Mesothelial cell of epicardium (in vitro differentiated cells): ENCODE results near the gene ENPP6. TPM values are rescaled to one million over a fixed set of nuclear protein-coding genes. Genes with fewer than 3 reads are reported as not detected.
"Not testable (repeated sequence)": the region's sequence is repeated elsewhere in the genome, so short reads cannot be mapped to it uniquely, and the experiment has no call there.

Experiments used
- DNase-seq, 2 experiments: peaks; one replicate each; pipeline ENCODE4 v3.0.0; 2021; ENCODE audit warnings: low spot score in 2 of 2; ENCODE audit not compliant: unreplicated experiment in 2 of 2
- H3K27ac Mint-ChIP-seq: 2 replicates; pipeline ENCODE4 v1.8.0; 2021; ENCODE audit warnings: mixed read lengths
- H3K27me3 Mint-ChIP-seq: 2 replicates; pipeline ENCODE4 v1.8.0; 2021; ENCODE audit warnings: low read depth, mixed read lengths
- H3K36me3 Mint-ChIP-seq: 2 replicates; pipeline ENCODE4 v1.8.0; 2021; ENCODE audit warnings: mixed read lengths
- H3K4me1 Mint-ChIP-seq: 2 replicates; pipeline ENCODE4 v1.8.0; 2021; ENCODE audit warnings: mixed read lengths
- H3K4me3 Mint-ChIP-seq: 2 replicates; pipeline ENCODE4 v1.8.0; 2021; ENCODE audit warnings: mild to moderate bottlenecking, moderate library complexity, mixed read lengths
- H3K9me3 Mint-ChIP-seq: 2 replicates; pipeline ENCODE4 v1.8.0; 2021; ENCODE audit warnings: mixed read lengths
- total RNA-seq: library from RNA; stranded (reverse); gene quantifications from 3 replicates; pipeline ENCODE4 v1.2.1, GENCODE V29; 2021
- TF ChIP-seq, protein P1 (sequence below): fragments of 200-600 bp; sonication (generic); IDR thresholded peaks from one replicate; pipeline ENCODE4 v1.5.0; 2021; ENCODE audit warnings: antibody characterized with exemption; ENCODE audit not compliant: unreplicated experiment

ENPP6 gene
- total RNA-seq, 1 donor from 2014 or later = 0.11 TPM

DNA sequence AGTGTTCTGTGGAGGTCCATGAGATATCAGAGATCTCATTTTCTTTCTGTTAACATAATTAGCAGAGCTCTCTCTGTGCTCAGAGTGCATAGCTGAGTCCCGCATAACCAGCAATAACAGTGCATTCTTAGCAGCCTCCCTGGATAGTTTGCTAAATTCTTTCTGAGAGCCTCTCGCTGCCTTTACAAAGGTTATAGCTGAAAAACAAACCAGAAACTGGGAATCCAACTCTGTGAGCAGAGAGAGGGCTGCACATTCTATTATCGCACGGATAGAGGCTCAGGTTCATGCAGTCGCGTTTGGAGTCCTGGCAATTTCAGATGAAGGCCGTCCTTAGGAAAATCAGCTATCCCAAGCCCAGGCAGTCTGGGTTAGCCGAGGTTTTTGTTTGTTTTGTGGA, 1.2 kb downstream of the ENPP6 start:
- H3K9me3 Mint-ChIP-seq = no peaks in the 10 kb centered on the region
- H3K4me1 Mint-ChIP-seq = peaks cover 14% of the 10 kb centered on the region
- H3K27me3 Mint-ChIP-seq = peaks cover 4% of the 10 kb centered on the region
- no peak for DNase-seq
- no peak overlapping the region for H3K27ac Mint-ChIP-seq
- TF ChIP-seq, protein P1, sequence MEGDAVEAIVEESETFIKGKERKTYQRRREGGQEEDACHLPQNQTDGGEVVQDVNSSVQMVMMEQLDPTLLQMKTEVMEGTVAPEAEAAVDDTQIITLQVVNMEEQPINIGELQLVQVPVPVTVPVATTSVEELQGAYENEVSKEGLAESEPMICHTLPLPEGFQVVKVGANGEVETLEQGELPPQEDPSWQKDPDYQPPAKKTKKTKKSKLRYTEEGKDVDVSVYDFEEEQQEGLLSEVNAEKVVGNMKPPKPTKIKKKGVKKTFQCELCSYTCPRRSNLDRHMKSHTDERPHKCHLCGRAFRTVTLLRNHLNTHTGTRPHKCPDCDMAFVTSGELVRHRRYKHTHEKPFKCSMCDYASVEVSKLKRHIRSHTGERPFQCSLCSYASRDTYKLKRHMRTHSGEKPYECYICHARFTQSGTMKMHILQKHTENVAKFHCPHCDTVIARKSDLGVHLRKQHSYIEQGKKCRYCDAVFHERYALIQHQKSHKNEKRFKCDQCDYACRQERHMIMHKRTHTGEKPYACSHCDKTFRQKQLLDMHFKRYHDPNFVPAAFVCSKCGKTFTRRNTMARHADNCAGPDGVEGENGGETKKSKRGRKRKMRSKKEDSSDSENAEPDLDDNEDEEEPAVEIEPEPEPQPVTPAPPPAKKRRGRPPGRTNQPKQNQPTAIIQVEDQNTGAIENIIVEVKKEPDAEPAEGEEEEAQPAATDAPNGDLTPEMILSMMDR = no peak
- no peak overlapping the region for H3K4me3 Mint-ChIP-seq
- no peaks in the 10 kb centered on the region for H3K36me3 Mint-ChIP-seq

DNA sequence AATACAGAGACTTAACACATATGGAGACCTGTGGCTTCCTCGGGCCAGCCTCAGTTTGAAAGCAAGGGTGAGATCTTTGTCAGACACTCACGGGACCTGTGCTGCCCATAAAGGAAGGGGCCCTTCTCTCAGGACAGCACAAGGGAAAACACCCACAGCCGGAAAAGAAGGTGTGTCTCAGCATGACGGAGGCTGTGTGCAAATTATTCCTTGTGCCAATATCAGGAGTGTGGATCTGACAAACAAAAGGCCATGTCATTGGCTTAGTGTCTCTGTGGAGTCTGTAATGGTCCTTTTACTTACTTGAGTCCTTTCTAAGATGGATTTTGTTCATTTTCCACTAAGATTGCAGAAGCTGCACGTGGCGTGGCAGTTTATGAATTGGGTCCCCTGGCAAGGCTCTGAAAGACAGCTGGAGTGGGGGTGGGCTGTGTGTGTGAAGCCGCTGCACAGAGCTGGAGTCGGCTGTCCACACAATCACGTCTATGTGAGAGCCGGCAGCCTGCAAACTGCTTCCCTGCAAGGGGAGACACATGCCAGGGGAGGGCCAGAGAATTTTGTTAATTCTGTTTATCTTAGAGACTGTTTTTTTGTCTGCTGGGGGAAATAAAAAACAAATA, 1.9 kb downstream of the ENPP6 start:
- H3K27ac Mint-ChIP-seq = no peak overlapping the region
- TF ChIP-seq, protein P1 = no peak
- DNase-seq = no peak
- no peak overlapping the region for H3K4me3 Mint-ChIP-seq
- H3K9me3 Mint-ChIP-seq = no peaks in the 10 kb centered on the region
- peaks cover 4% of the 10 kb centered on the region for H3K27me3 Mint-ChIP-seq
- peaks cover 14% of the 10 kb centered on the region for H3K4me1 Mint-ChIP-seq
- no peaks in the 10 kb centered on the region for H3K36me3 Mint-ChIP-seq

DNA sequence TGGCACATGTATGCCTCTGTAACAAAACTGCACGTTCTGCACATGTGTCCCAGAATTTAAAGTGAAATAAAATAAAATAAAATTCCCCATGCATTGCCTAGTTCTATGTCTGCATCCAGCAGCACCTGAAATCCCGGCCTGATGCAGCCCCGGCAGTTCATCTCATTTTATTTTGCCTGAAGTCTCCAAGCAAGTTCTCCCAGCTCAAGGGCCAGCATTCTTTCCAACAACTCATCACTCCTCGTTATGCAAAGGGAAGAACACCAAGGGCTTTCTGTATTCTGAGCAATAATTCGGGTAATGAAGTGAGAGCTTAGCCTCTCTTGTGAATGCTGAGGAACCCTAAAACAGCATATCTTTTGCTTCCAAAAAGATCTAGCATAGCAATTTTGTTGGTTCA, 2.7 kb downstream of the ENPP6 start:
- no peak for DNase-seq
- Mint-ChIP-seq H3K4me3 (no peak overlapping the region), H3K36me3 (no peaks in the 10 kb centered on the region), H3K9me3 (no peaks in the 10 kb centered on the region), H3K27ac (no peak overlapping the region), H3K4me1 (peaks cover 14% of the 10 kb centered on the region), H3K27me3 (peaks cover 4% of the 10 kb centered on the region)
- TF ChIP-seq, protein P1 = no peak

DNA sequence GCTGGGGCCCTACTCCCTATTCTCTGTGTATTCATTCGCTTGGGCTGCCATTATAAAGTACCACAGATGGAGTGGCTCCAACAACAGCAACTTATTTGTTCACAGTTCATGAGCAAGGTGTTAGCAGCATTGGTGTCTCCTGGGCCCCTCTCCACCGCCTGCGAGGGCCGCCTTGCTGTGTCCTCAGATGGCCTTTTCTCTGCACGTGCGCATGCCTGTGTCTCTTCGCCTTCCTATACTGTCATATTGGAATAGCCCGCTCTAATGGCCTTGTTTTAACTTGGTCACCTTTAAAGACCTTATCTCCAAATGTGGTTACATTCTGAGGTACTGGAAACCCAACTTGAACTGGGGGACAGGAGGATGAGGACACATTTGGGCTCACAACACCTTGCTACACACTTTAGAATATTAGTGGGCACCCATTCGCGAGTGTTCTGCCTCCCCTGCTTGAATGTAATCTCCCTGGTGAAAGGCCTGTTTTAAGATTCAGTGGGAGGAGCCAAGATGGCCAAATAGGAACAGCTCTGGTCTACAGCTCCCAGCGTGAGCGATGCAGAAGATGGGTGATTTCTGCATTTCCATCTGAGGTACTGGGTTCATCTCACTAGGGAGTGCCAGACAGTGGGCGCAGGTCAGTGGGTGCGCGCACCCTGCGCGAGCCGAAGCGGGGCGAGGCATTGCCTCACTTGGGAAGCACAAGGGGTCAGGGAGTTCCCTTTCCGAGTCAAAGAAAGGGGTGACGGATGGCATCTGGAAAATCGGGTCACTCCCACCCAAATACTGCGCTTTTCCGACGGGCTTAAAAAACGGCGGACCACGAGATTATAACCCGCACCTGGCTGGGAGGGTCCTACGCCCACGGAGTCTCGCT, 9.7 kb downstream of the ENPP6 start:
- not testable (repeated sequence) for H3K36me3 Mint-ChIP-seq, H3K27me3 Mint-ChIP-seq, H3K27ac Mint-ChIP-seq, DNase-seq, H3K4me3 Mint-ChIP-seq, H3K9me3 Mint-ChIP-seq, H3K4me1 Mint-ChIP-seq

DNA sequence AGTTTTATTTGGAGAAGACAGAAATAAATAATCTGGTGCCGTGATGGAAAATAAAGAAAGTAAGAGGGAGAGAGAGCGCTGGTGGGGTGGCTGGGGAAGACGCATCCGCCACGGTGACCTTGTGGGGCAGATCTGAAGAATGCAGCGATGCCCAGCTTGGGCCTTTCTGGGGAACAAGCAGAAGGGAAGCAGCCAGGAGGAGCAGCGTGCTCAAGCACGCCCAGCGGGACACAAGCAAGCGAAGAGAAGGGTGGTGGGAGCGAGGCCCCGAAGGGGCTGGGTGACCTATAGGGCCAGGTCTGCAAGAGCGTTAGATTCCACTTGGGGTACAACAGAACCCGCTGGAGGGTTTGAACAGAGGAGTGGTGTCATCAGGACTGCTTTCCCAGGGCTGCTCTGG, 12.4 kb downstream of the ENPP6 start:
- Mint-ChIP-seq H3K36me3 (no peaks in the 10 kb centered on the region), H3K27ac (peak overlapping the region; percentile 1), H3K9me3 (no peaks in the 10 kb centered on the region), H3K4me3 (no peak overlapping the region), H3K4me1 (no peaks in the 10 kb centered on the region), H3K27me3 (no peaks in the 10 kb centered on the region)
- TF ChIP-seq, protein P1 = no peak
- no peak for DNase-seq

DNA sequence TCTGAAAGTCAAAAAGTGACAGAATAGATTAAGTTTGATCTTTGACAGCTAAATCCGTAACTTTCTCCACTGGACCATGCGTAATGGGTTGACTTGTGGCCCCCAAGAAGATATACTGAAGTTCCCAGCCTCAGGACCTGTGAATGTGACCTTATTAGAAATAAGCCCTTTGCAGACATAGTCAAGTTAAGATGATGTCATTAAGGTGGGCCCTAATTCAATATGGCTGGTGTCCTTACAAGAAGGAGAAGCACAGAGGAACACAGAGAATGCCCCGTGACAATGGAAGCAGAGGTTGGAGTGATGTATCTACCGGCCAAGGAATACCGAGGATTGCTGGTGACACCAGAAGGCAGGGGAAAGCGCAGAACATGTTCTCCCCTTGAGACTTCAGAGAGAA, 14.4 kb downstream of the ENPP6 start:
- Mint-ChIP-seq H3K9me3 (no peaks in the 10 kb centered on the region), H3K4me1 (peaks cover under 1% of the 10 kb centered on the region), H3K27me3 (no peaks in the 10 kb centered on the region), H3K4me3 (no peak overlapping the region), H3K36me3 (no peaks in the 10 kb centered on the region), H3K27ac (no peak overlapping the region)
- TF ChIP-seq, protein P1 = no peak
- no peak for DNase-seq
